GM12801 (cell line): ENCODE results near the gene AOAH.

Experiments
- CTCF ChIP-seq: IDR thresholded peaks from one replicate; pipeline ENCODE4 v1.5.1; 2011; ENCODE audit warnings: control low read depth; ENCODE audit not compliant: insufficient read length; ENCODE audit errors: extremely low read depth

The AOAH gene

DNA sequence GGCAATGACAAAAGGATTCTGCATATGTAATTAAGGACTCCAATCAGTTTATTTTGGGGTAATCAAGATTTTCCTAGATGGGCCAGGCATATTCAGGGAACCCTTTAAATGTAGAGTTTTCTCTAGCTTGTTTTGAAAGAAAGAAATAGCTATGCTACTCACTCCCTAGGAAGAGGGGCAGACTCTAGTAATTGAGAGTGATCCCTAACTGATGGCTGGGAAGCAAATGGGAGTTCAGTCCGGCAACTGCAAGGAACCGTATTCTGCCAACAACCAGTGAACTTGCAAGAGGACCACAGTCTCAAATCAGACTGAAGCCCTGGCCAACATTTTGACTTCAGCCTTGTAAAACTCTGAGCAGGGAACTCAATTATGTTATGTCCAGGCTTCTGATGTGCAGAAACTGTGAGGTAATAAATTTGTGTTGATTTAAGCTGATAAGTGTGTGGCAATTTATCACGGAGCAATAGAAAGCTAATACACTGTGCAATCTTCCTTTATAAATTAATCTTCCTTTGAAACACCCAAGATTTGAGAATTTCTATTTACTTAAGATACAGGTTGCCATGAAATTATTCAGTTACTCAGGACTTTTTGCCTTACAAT lies 14.0 kb downstream of the AOAH start:
- TF ChIP-seq CTCF: no peak

DNA sequence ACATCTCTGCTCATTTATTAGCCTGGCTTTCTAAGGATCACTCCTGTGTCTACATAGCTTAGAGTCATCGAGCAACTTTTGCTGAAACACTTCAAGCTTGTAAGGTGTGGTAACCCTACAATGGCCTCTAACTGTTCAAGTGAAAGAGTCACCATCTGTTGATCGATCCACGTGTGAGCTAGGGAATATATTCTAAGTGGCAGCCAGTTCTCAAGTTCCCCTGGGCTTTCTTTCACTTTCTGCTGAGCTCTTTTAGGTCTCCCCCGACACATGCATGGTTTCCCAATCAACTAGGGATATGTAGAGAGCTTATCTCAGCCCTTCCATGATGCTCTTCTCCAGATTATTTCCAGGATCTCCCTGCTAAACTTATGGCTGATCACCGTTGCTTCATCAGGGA lies 15.5 kb downstream of the AOAH start:
- TF ChIP-seq CTCF: no peak

DNA sequence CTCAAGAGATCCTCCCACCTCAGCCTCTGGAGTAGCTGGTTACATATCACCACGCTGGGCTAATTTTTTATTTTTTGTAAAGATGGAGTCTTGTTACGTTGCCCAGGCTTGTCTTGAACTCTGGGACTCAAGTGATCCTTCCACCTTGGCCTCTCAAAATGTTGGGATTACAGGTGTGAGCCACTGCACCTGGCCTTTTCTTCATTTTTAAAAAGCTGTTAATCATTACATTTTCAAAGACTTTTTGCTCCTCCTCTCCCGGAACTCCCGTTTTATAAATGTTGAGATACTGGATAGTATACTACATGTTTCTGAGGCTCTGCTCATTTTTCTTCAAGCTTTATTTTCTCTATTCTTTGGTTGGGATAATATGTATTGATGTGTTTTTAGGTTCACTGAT lies 16.4 kb downstream of the AOAH start:
- TF ChIP-seq CTCF: no peak

DNA sequence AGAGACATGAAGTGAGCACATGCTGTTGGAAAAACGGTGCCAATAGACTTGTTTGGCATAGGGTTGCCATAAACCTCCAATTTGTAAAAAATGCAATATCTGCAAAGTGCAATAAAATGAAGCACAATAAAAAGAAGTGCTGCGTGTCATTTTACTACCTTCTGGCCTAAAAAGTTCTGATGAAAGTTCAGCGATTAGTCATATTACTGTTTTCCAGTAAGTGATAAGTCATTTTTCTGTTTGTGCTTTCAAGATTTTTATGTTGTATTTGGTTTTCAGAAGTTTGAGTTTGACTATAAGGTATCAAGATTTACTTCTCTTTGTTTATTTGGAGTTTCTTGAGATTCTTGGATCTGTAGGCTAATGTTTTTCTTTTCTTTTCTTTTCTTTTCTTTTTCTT lies 16.8 kb downstream of the AOAH start:
- TF ChIP-seq CTCF: no peak

- TF ChIP-seq CTCF: no peak
Measured at GRCh38 chr7:36692456-36692855, 31.8 kb downstream of the AOAH start.

DNA sequence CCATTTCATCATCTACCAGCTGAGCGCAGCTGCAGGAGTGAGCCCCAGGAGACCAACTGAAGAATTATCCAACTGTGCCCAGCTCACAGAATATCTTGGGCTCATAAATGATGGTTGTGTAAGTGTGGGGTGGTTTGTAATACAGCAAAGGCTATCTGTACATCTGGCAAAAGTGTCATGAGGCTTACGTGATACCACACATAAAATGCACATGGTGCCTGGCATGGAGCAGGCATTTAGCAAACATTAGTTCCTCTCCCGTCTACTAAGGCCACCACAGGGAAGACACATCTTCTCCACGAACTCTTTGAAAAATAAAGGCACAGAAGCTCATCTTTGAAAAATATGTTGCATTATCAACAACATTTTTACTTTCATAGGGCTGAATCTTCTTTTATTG lies 32.3 kb downstream of the AOAH start:
- no peak for TF ChIP-seq CTCF

DNA sequence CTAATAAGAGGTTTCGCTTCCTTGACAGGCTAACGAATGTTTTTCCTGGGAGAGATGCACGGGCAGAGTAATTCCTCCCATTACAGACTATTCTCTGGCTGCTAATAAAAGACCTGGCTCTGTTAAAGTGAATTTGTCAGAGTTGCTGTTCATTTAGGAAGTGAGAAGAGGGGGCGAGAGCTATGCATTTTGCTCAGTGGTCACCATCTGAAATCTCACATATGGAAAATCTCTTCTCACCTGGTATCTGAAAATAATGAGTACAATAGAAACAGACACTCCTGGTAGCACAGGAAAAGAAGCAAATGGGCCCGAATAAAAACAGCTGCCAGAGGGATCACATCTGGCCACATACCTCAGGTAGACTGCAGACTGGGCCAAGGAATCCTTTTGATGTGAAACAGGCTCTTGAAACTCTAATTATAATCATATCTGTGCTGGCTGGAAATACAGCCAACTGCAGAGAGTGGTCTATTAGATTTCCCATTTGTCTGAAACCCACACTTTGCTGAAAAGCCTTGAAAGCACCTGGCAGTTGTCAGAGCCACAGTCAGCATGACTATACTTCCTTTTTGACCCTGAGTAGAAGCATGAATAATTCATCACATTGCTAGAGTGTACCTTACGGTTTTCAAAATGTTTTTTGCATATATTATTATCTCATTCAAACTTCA lies 33.6 kb downstream of the AOAH start:
- no peak for TF ChIP-seq CTCF
